ENCODE data around the gene PARVB.
A peak's percentile ranks its signal among the peaks of the same experiment; 100 is the strongest.

PARVB gene

DNA sequence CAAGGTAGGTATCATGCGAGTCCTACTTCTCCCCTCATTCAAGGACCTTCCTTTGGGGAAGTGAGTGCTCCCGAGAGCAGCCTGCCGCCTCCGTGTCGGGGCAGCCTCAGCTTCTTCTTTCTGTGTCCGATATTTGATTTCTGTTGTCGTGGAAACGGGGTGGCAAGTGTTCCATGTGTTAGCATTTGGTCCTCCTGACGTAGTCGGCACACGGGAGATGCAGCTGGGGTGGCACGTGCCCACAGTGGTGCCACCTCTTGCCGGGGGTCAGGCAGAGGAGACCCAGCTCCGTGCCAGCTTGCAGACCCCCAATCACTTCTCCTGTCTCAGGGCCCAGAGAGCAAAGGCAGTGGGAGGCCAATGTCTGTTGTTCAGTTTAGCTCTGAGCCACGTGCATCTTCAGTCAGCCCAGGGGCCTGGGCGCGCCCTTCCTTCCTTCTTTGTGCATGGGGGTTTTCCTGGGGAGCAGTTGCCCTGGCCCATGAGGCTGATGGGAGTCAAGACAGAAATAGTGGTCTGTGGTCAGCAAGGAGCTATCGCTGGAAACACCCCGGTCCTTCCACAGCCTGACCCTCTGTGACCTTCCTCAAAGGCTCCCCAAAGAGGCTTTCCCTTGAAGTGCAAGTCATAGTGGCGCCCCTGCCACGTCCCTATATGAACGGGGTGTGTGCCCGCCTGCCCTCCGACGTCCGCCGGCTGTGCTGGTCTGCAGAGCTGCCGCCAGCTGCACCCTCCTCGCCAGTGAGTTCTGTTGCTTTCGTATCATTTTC is 44.5 kb downstream of the PARVB start:
- H3K4me1 ChIP-seq (ENCODE audit: control insufficient read depth, insufficient read depth, low read length, poor library complexity, severe bottlenecking) = no peaks in the 10 kb centered on the region
- no peaks in the 10 kb centered on the region for H3K9me3 ChIP-seq (ENCODE audit: control insufficient read depth, low read length)
- H3K27me3 ChIP-seq (replicated peaks; ENCODE audit: control insufficient read depth, insufficient read depth, low read length, poor library complexity, severe bottlenecking) = no peaks in the 10 kb centered on the region
- H3K4me3 ChIP-seq (ENCODE audit: insufficient read depth, low read depth, low read length, poor library complexity, severe bottlenecking) = no peak overlapping the region
- H3K36me3 ChIP-seq (ENCODE audit: control insufficient read depth, insufficient read depth, low read length) = no peaks in the 10 kb centered on the region
- DNase-seq = no peak
- H3K27ac ChIP-seq (ENCODE audit: insufficient read depth, low read length, poor library complexity, severe bottlenecking) = no peak overlapping the region

- no peaks in the 10 kb centered on the region for H3K27me3 ChIP-seq (replicated peaks; ENCODE audit: control insufficient read depth, insufficient read depth, low read length, poor library complexity, severe bottlenecking)
- no peak overlapping the region for H3K4me3 ChIP-seq (ENCODE audit: insufficient read depth, low read depth, low read length, poor library complexity, severe bottlenecking)
- no peaks in the 10 kb centered on the region for H3K9me3 ChIP-seq (ENCODE audit: control insufficient read depth, low read length)
- no peaks in the 10 kb centered on the region for H3K4me1 ChIP-seq (ENCODE audit: control insufficient read depth, insufficient read depth, low read length, poor library complexity, severe bottlenecking)
- H3K36me3 ChIP-seq (ENCODE audit: control insufficient read depth, insufficient read depth, low read length) = no peaks in the 10 kb centered on the region
- no peak for DNase-seq
- no peak overlapping the region for H3K27ac ChIP-seq (ENCODE audit: insufficient read depth, low read length, poor library complexity, severe bottlenecking)
Observed at GRCh38 chr22:44070029-44070428, 45.9 kb downstream of the PARVB start.

DNA sequence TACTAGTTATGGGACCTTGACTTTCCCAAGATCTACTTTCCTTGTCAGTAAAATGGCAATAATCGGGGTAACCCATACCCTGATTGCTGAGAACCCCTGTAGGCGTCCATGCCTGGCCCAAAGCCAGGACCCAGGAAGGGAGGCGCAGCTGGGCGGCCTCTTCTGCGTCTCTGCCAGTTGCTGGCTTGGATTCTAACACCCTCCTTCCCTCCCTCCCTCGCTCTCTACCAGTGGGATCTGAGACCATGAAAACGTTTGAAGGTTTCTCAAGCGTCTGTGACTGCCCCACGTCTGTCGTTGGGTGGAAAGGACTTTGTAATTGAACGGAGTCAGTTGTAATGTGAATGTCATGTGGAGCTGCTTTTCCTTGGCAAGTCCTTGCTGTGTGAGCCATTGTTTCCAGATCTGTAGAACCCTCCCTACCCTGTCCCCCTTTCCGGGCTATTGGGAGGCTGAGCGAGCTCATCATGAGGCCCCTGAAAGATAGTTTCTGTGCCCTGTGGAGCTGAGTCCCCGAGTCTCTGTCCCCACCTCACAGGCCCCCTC is 47.8 kb downstream of the PARVB start:
- H3K36me3 ChIP-seq (ENCODE audit: control insufficient read depth, insufficient read depth, low read length) = no peaks in the 10 kb centered on the region
- H3K4me3 ChIP-seq (ENCODE audit: insufficient read depth, low read depth, low read length, poor library complexity, severe bottlenecking) = no peak overlapping the region
- H3K4me1 ChIP-seq (ENCODE audit: control insufficient read depth, insufficient read depth, low read length, poor library complexity, severe bottlenecking) = no peaks in the 10 kb centered on the region
- no peak for DNase-seq
- no peak overlapping the region for H3K27ac ChIP-seq (ENCODE audit: insufficient read depth, low read length, poor library complexity, severe bottlenecking)
- no peaks in the 10 kb centered on the region for H3K27me3 ChIP-seq (replicated peaks; ENCODE audit: control insufficient read depth, insufficient read depth, low read length, poor library complexity, severe bottlenecking)
- H3K9me3 ChIP-seq (ENCODE audit: control insufficient read depth, low read length) = no peaks in the 10 kb centered on the region

DNA sequence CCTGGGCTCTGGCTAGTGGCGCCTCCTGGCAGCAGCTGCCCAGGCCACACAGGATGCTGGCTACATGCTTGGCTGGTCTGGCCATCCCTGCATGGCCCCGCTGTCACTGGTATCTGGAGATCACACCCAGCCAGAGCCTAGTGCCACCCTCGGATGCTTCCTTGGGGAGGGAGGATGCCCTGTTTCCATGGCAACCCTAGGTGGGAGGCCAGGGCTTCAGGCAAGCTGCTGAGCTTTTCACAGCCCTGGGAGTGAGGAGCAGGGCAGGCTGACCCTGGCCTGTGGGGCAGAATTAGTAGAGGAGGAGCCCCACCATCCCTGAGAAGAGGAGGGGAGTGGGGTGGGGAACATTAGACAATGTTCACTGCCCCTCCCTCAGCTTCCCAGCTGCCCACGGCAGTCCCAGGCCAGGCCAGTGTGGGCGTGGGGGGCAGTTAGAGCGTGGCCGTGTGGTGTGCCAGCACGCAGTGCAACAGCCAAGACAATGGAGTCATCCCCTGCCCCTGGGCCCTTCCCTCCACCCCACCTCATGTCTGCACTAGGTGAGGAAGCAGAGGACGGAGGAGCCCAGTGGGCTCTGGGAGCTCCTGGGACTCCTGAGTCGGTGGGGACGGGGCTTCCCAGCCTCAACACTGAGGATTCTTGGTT is 50.4 kb downstream of the PARVB start:
- H3K27me3 ChIP-seq (replicated peaks; ENCODE audit: control insufficient read depth, insufficient read depth, low read length, poor library complexity, severe bottlenecking) = no peaks in the 10 kb centered on the region
- DNase-seq = no peak
- H3K9me3 ChIP-seq (ENCODE audit: control insufficient read depth, low read length) = no peaks in the 10 kb centered on the region
- no peak overlapping the region for H3K4me3 ChIP-seq (ENCODE audit: insufficient read depth, low read depth, low read length, poor library complexity, severe bottlenecking)
- no peak overlapping the region for H3K27ac ChIP-seq (ENCODE audit: insufficient read depth, low read length, poor library complexity, severe bottlenecking)
- H3K4me1 ChIP-seq (ENCODE audit: control insufficient read depth, insufficient read depth, low read length, poor library complexity, severe bottlenecking) = no peaks in the 10 kb centered on the region
- H3K36me3 ChIP-seq (ENCODE audit: control insufficient read depth, insufficient read depth, low read length) = no peaks in the 10 kb centered on the region

DNA sequence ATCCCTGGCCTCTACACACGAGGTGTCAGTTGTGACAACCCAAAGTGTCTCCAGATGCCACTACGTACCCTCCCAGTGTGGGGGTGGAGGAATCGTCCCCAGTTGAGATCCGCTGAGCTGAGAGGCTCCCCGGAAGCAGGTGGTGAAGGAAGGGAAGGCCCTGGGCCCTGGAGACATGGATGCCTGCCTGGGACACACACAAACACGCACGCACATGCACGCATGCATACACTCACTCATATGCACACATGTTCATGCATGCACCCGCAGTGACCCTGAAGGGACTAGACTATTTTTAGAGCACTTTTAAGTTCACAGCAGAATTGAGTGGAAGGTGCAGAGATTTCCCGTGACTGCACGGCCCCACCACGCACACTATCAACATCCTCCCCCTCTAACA is 50.9 kb downstream of the PARVB start:
- H3K27me3 ChIP-seq (replicated peaks; ENCODE audit: control insufficient read depth, insufficient read depth, low read length, poor library complexity, severe bottlenecking) = no peaks in the 10 kb centered on the region
- no peaks in the 10 kb centered on the region for H3K9me3 ChIP-seq (ENCODE audit: control insufficient read depth, low read length)
- H3K4me3 ChIP-seq (ENCODE audit: insufficient read depth, low read depth, low read length, poor library complexity, severe bottlenecking) = no peak overlapping the region
- no peak for DNase-seq
- H3K27ac ChIP-seq (ENCODE audit: insufficient read depth, low read length, poor library complexity, severe bottlenecking) = no peak overlapping the region
- no peaks in the 10 kb centered on the region for H3K4me1 ChIP-seq (ENCODE audit: control insufficient read depth, insufficient read depth, low read length, poor library complexity, severe bottlenecking)
- no peaks in the 10 kb centered on the region for H3K36me3 ChIP-seq (ENCODE audit: control insufficient read depth, insufficient read depth, low read length)

GRCh38 chr22:44075670-44076069 is 51.6 kb downstream of the PARVB start:
- Histone ChIP-seq H3K4me3 (ENCODE audit: insufficient read depth, low read depth, low read length, poor library complexity, severe bottlenecking) (no peak overlapping the region), H3K36me3 (ENCODE audit: control insufficient read depth, insufficient read depth, low read length) (no peaks in the 10 kb centered on the region), H3K27ac (ENCODE audit: insufficient read depth, low read length, poor library complexity, severe bottlenecking) (no peak overlapping the region), H3K27me3 (replicated peaks; ENCODE audit: control insufficient read depth, insufficient read depth, low read length, poor library complexity, severe bottlenecking) (no peaks in the 10 kb centered on the region), H3K4me1 (ENCODE audit: control insufficient read depth, insufficient read depth, low read length, poor library complexity, severe bottlenecking) (no peaks in the 10 kb centered on the region), H3K9me3 (ENCODE audit: control insufficient read depth, low read length) (no peaks in the 10 kb centered on the region)
- no peak for DNase-seq

DNA sequence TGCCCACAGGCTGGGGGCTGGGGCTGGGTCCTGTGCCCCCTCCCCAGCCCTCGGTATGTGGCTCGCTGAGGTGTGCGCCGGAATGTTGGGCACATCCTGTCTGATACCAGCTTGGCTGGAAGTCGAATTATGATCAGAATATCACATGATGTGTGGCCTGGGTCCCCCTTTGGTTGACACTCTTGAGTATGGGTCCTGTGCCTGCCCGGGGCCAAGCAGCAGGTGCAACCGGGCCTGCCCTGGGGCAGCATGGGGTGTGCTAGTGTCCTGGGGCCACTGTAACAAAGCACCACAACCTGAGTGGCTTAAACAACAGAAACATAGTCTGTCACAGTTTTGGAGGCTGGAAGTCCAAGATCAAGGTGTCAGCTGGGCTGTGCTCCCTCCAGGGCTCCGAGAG is 52.7 kb downstream of the PARVB start:
- no peaks in the 10 kb centered on the region for H3K9me3 ChIP-seq (ENCODE audit: control insufficient read depth, low read length)
- H3K27ac ChIP-seq (ENCODE audit: insufficient read depth, low read length, poor library complexity, severe bottlenecking) = no peak overlapping the region
- DNase-seq = no peak
- no peaks in the 10 kb centered on the region for H3K36me3 ChIP-seq (ENCODE audit: control insufficient read depth, insufficient read depth, low read length)
- no peaks in the 10 kb centered on the region for H3K4me1 ChIP-seq (ENCODE audit: control insufficient read depth, insufficient read depth, low read length, poor library complexity, severe bottlenecking)
- H3K27me3 ChIP-seq (replicated peaks; ENCODE audit: control insufficient read depth, insufficient read depth, low read length, poor library complexity, severe bottlenecking) = no peaks in the 10 kb centered on the region
- no peak overlapping the region for H3K4me3 ChIP-seq (ENCODE audit: insufficient read depth, low read depth, low read length, poor library complexity, severe bottlenecking)

DNA sequence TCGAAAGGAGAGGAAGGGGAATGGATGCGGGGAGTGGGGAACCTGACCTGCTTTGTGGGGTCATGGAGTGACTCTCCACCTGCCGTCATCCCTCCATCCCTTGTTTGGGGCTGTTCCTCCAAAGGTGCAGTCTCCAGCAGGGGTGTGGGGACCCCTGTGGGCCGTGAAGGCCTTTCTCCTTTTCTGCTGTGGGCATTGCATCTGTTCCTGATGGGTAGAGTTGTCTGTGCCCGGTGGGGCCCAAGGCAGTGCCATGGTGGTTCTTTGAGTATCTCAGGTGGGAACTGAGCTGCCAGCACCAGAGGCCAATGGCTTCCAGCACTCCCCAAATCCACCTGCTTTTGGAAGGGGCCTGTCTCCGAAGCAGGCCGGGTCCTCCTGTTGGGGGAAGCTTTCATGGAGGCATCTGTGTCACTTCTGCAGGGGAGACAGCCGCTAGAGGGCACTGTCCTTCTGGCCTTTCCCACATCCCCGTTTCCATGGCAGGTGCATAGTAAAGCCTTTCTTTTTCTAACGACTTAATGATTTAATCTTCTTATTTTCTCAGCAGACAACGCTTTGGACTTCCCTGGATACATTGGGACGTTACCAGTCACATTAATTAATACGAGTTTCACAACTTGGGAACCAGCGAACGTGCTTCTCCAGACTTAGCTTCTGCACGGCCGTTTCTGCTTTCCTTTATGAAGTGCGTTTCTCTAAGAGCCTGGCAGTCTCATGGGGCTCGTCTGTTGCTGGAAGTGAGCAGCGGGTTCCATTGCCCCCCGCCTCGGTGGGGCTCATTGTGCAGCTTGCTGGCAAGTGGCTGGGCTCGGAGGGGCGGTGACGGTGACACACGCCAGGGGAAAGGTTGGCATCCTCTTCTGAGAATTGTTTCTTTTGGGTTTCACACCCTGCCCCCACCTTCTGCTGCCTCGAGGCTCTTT is 57.1 kb downstream of the PARVB start:
- no peak overlapping the region for H3K27ac ChIP-seq (ENCODE audit: insufficient read depth, low read length, poor library complexity, severe bottlenecking)
- H3K4me1 ChIP-seq (ENCODE audit: control insufficient read depth, insufficient read depth, low read length, poor library complexity, severe bottlenecking) = no peaks in the 10 kb centered on the region
- no peaks in the 10 kb centered on the region for H3K27me3 ChIP-seq (replicated peaks; ENCODE audit: control insufficient read depth, insufficient read depth, low read length, poor library complexity, severe bottlenecking)
- H3K9me3 ChIP-seq (ENCODE audit: control insufficient read depth, low read length) = no peaks in the 10 kb centered on the region
- no peak overlapping the region for H3K4me3 ChIP-seq (ENCODE audit: insufficient read depth, low read depth, low read length, poor library complexity, severe bottlenecking)
- DNase-seq = peak; percentile 21 to 46 (median 24)
- H3K36me3 ChIP-seq (ENCODE audit: control insufficient read depth, insufficient read depth, low read length) = no peaks in the 10 kb centered on the region

- H3K4me3 ChIP-seq (ENCODE audit: insufficient read depth, low read depth, low read length, poor library complexity, severe bottlenecking) = no peak overlapping the region
- no peaks in the 10 kb centered on the region for H3K27me3 ChIP-seq (replicated peaks; ENCODE audit: control insufficient read depth, insufficient read depth, low read length, poor library complexity, severe bottlenecking)
- H3K27ac ChIP-seq (ENCODE audit: insufficient read depth, low read length, poor library complexity, severe bottlenecking) = no peak overlapping the region
- no peaks in the 10 kb centered on the region for H3K9me3 ChIP-seq (ENCODE audit: control insufficient read depth, low read length)
- DNase-seq = no peak
- no peaks in the 10 kb centered on the region for H3K36me3 ChIP-seq (ENCODE audit: control insufficient read depth, insufficient read depth, low read length)
- H3K4me1 ChIP-seq (ENCODE audit: control insufficient read depth, insufficient read depth, low read length, poor library complexity, severe bottlenecking) = no peaks in the 10 kb centered on the region
Observed at GRCh38 chr22:44082801-44083200, 58.7 kb downstream of the PARVB start.

Data from effector memory CD4-positive, alpha-beta T cell (primary cell).